GM19238 (cell line): ENCODE measurements around the gene HRAS.

Source experiments
- DNase-seq: peaks from one replicate; pipeline ENCODE4 v3.0.0; 2011; ENCODE audit warnings: low spot score; ENCODE audit not compliant: insufficient read length

The HRAS gene

GRCh38 chr11:496834-497564 lies 38.4 kb downstream of the HRAS start:
- no peak for DNase-seq

- no peak for DNase-seq
Measured at GRCh38 chr11:495537-495931, 39.8 kb downstream of the HRAS start.

GRCh38 chr11:494761-495536 lies 40.4 kb downstream of the HRAS start:
- DNase-seq, result no peak

- no peak for DNase-seq
Measured at GRCh38 chr11:492427-493226, 42.7 kb downstream of the HRAS start.

GRCh38 chr11:491358-491757 lies 44.0 kb downstream of the HRAS start:
- no peak for DNase-seq

- no peak for DNase-seq
Measured at GRCh38 chr11:490930-491260, 44.5 kb downstream of the HRAS start.

GRCh38 chr11:490186-490929 lies 45.0 kb downstream of the HRAS start:
- no peak for DNase-seq

- no peak for DNase-seq
Measured at GRCh38 chr11:489610-490185, 45.7 kb downstream of the HRAS start.

- DNase-seq, result no peak
Measured at GRCh38 chr11:488992-489391, 46.4 kb downstream of the HRAS start.

GRCh38 chr11:488579-488978 lies 46.8 kb downstream of the HRAS start:
- no peak for DNase-seq

GRCh38 chr11:488062-488461 lies 47.3 kb downstream of the HRAS start:
- no peak for DNase-seq

GRCh38 chr11:487571-488021 lies 47.8 kb downstream of the HRAS start:
- DNase-seq, result no peak

GRCh38 chr11:486189-486588 lies 49.2 kb downstream of the HRAS start:
- DNase-seq, result no peak

GRCh38 chr11:484616-485015 lies 50.8 kb downstream of the HRAS start:
- no peak for DNase-seq
